ENCODE data around the gene GTF2A1. TPM values are rescaled to one million over a fixed set of nuclear protein-coding genes. Genes with fewer than 3 reads are reported as not detected.

The GTF2A1 gene
- total RNA-seq, 1 experiment from 2014 or later = 49.0 TPM

DNA sequence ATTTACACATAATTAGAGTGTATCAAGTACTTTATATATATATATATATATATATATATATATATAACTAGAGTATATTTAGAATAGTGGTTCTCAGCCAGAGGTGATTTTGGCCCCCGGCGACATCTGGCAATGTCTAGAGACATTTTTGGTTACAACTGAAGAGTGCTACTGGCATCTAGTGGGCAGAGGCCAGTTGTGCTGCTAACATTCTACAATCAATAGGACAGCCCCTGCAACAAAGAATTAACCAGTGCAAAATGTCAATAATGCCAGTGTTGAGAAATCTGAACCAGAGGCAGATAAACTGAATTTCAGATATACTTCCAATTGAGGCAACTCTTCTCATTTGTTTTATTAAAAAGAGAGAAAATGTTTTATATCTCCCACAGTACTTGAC, 8.9 kb downstream of the GTF2A1 start:
- ATAC-seq = peak; percentile 75
- Mint-ChIP-seq H3K4me3 (no peak overlapping the region), H3K36me3 (peaks cover 79% of the 10 kb centered on the region), H3K27ac (no peak overlapping the region), H3K4me1 (peaks cover 27% of the 10 kb centered on the region), H3K9me3 (no peaks in the 10 kb centered on the region), H3K27me3 (ENCODE audit: low read depth) (no peaks in the 10 kb centered on the region)
- DNase-seq (ENCODE audit: low spot score) = no peak
- CTCF ChIA-PET = no interaction called here
- no peak for TF ChIP-seq GTF2I (CRISPR knock-in tag; conservative IDR thresholded peaks at IDR 0.05)
- TF ChIP-seq, protein P1, sequence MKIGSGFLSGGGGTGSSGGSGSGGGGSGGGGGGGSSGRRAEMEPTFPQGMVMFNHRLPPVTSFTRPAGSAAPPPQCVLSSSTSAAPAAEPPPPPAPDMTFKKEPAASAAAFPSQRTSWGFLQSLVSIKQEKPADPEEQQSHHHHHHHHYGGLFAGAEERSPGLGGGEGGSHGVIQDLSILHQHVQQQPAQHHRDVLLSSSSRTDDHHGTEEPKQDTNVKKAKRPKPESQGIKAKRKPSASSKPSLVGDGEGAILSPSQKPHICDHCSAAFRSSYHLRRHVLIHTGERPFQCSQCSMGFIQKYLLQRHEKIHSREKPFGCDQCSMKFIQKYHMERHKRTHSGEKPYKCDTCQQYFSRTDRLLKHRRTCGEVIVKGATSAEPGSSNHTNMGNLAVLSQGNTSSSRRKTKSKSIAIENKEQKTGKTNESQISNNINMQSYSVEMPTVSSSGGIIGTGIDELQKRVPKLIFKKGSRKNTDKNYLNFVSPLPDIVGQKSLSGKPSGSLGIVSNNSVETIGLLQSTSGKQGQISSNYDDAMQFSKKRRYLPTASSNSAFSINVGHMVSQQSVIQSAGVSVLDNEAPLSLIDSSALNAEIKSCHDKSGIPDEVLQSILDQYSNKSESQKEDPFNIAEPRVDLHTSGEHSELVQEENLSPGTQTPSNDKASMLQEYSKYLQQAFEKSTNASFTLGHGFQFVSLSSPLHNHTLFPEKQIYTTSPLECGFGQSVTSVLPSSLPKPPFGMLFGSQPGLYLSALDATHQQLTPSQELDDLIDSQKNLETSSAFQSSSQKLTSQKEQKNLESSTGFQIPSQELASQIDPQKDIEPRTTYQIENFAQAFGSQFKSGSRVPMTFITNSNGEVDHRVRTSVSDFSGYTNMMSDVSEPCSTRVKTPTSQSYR (CRISPR knock-in tag; IDR thresholded peaks at IDR 0.05) = no peak
- TF ChIP-seq, protein P2, sequence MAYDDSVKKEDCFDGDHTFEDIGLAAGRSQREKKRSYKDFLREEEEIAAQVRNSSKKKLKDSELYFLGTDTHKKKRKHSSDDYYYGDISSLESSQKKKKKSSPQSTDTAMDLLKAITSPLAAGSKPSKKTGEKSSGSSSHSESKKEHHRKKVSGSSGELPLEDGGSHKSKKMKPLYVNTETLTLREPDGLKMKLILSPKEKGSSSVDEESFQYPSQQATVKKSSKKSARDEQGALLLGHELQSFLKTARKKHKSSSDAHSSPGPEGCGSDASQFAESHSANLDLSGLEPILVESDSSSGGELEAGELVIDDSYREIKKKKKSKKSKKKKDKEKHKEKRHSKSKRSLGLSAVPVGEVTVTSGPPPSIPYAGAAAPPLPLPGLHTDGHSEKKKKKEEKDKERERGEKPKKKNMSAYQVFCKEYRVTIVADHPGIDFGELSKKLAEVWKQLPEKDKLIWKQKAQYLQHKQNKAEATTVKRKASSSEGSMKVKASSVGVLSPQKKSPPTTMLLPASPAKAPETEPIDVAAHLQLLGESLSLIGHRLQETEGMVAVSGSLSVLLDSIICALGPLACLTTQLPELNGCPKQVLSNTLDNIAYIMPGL (CRISPR knock-in tag; IDR thresholded peaks at IDR 0.05) = no peak
- no peak for TF ChIP-seq GRHL2 (CRISPR knock-in tag; IDR thresholded peaks at IDR 0.05; ENCODE audit: insufficient replicate concordance, severe bottlenecking)
- TF ChIP-seq, protein P3, sequence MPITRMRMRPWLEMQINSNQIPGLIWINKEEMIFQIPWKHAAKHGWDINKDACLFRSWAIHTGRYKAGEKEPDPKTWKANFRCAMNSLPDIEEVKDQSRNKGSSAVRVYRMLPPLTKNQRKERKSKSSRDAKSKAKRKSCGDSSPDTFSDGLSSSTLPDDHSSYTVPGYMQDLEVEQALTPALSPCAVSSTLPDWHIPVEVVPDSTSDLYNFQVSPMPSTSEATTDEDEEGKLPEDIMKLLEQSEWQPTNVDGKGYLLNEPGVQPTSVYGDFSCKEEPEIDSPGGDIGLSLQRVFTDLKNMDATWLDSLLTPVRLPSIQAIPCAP (CRISPR knock-in tag; IDR thresholded peaks at IDR 0.05) = no peak
- no peak for TF ChIP-seq MXD4 (CRISPR knock-in tag; IDR thresholded peaks at IDR 0.05; ENCODE audit: borderline replicate concordance)
- TF ChIP-seq, protein P4, sequence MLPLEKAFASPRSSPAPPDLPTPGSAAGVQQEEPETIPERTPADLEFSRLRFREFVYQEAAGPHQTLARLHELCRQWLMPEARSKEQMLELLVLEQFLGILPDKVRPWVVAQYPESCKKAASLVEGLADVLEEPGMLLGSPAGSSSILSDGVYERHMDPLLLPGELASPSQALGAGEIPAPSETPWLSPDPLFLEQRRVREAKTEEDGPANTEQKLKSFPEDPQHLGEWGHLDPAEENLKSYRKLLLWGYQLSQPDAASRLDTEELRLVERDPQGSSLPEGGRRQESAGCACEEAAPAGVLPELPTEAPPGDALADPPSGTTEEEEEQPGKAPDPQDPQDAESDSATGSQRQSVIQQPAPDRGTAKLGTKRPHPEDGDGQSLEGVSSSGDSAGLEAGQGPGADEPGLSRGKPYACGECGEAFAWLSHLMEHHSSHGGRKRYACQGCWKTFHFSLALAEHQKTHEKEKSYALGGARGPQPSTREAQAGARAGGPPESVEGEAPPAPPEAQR (CRISPR knock-in tag; IDR thresholded peaks at IDR 0.05) = no peak
- TF ChIP-seq, protein P5, sequence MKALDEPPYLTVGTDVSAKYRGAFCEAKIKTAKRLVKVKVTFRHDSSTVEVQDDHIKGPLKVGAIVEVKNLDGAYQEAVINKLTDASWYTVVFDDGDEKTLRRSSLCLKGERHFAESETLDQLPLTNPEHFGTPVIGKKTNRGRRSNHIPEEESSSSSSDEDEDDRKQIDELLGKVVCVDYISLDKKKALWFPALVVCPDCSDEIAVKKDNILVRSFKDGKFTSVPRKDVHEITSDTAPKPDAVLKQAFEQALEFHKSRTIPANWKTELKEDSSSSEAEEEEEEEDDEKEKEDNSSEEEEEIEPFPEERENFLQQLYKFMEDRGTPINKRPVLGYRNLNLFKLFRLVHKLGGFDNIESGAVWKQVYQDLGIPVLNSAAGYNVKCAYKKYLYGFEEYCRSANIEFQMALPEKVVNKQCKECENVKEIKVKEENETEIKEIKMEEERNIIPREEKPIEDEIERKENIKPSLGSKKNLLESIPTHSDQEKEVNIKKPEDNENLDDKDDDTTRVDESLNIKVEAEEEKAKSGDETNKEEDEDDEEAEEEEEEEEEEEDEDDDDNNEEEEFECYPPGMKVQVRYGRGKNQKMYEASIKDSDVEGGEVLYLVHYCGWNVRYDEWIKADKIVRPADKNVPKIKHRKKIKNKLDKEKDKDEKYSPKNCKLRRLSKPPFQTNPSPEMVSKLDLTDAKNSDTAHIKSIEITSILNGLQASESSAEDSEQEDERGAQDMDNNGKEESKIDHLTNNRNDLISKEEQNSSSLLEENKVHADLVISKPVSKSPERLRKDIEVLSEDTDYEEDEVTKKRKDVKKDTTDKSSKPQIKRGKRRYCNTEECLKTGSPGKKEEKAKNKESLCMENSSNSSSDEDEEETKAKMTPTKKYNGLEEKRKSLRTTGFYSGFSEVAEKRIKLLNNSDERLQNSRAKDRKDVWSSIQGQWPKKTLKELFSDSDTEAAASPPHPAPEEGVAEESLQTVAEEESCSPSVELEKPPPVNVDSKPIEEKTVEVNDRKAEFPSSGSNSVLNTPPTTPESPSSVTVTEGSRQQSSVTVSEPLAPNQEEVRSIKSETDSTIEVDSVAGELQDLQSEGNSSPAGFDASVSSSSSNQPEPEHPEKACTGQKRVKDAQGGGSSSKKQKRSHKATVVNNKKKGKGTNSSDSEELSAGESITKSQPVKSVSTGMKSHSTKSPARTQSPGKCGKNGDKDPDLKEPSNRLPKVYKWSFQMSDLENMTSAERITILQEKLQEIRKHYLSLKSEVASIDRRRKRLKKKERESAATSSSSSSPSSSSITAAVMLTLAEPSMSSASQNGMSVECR (CRISPR knock-in tag; IDR thresholded peaks at IDR 0.05; ENCODE audit: borderline replicate concordance) = no peak
- TF ChIP-seq CREB1 (CRISPR knock-in tag; IDR thresholded peaks at IDR 0.05) = no peak
- TF ChIP-seq KAT7 (CRISPR knock-in tag; IDR thresholded peaks at IDR 0.05; ENCODE audit: borderline replicate concordance) = no peak
- TF ChIP-seq, protein P6, sequence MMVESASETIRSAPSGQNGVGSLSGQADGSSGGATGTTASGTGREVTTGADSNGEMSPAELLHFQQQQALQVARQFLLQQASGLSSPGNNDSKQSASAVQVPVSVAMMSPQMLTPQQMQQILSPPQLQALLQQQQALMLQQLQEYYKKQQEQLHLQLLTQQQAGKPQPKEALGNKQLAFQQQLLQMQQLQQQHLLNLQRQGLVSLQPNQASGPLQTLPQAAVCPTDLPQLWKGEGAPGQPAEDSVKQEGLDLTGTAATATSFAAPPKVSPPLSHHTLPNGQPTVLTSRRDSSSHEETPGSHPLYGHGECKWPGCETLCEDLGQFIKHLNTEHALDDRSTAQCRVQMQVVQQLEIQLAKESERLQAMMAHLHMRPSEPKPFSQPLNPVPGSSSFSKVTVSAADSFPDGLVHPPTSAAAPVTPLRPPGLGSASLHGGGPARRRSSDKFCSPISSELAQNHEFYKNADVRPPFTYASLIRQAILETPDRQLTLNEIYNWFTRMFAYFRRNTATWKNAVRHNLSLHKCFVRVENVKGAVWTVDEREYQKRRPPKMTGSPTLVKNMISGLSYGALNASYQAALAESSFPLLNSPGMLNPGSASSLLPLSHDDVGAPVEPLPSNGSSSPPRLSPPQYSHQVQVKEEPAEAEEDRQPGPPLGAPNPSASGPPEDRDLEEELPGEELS (CRISPR knock-in tag; IDR thresholded peaks at IDR 0.05) = no peak
- TF ChIP-seq, protein P7, sequence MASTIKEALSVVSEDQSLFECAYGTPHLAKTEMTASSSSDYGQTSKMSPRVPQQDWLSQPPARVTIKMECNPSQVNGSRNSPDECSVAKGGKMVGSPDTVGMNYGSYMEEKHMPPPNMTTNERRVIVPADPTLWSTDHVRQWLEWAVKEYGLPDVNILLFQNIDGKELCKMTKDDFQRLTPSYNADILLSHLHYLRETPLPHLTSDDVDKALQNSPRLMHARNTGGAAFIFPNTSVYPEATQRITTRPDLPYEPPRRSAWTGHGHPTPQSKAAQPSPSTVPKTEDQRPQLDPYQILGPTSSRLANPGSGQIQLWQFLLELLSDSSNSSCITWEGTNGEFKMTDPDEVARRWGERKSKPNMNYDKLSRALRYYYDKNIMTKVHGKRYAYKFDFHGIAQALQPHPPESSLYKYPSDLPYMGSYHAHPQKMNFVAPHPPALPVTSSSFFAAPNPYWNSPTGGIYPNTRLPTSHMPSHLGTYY (CRISPR knock-in tag; IDR thresholded peaks at IDR 0.05) = no peak
- no peak for TF ChIP-seq NFE2L1 (CRISPR knock-in tag; IDR thresholded peaks at IDR 0.05)
- TF ChIP-seq ZNF121 (CRISPR knock-in tag; IDR thresholded peaks at IDR 0.05) = no peak
- POLR2A ChIA-PET = no interaction called here
